OCI-LY3 (cell line): Measurements from ENCODE around the gene LTV1.

Experiments
- CTCF ChIP-seq: fragments of 200-600, 300-600 bp; sonication (generic); IDR thresholded peaks from 2 replicates; pipeline ENCODE4 v1.5.1; 2014; ENCODE audit warnings: antibody characterized with exemption, low read length, low read depth
- EZH2phosphoT487 ChIP-seq: fragments of 200-600 bp; shearing (Covaris generic); IDR thresholded peaks from 2 replicates; pipeline ENCODE4 v1.6.1; 2018; ENCODE audit warnings: antibody characterized with exemption, mixed run types, low read depth

- TF ChIP-seq CTCF: no peak
- no peak for TF ChIP-seq EZH2phosphoT487
These were observed 39.3 kb downstream of the LTV1 start for GRCh38 chr6:143882401-143882930.
